Karpas-422 (cell line): Measurements from ENCODE around the gene KCNMB1. TPM values are rescaled to one million over a fixed set of nuclear protein-coding genes. Genes with fewer than 3 reads are reported as not detected.

ENCODE experiments used
- DNase-seq: peaks from one replicate; pipeline ENCODE4 v3.0.0-alpha.2; 2015
- H2AFZ ChIP-seq: fragments of 200-600 bp; sonication (generic); 2 replicates; pipeline ENCODE4 v1.6.1; 2014; ENCODE audit warnings: antibody characterized with exemption, low read length, mixed read lengths
- H3K27ac ChIP-seq: fragments of 200-600 bp; sonication (generic); 2 replicates; pipeline ENCODE4 v1.5.1; 2014; ENCODE audit warnings: mild to moderate bottlenecking, low read length, moderate library complexity
- H3K27me3 ChIP-seq: fragments of 200-600 bp; sonication (generic); 2 replicates; pipeline ENCODE4 v1.6.1; 2014; ENCODE audit warnings: low read length, mixed read lengths
- H3K36me3 ChIP-seq: fragments of 200-600 bp; sonication (generic); 2 replicates; pipeline ENCODE4 v1.6.1; 2014; ENCODE audit warnings: low read length, mixed read lengths; ENCODE audit not compliant: insufficient read depth
- H3K4me1 ChIP-seq: fragments of 200-600 bp; sonication (generic); 2 replicates; pipeline ENCODE4 v1.6.1; 2014; ENCODE audit warnings: mild to moderate bottlenecking, low read length, mixed read lengths
- H3K4me2 ChIP-seq: fragments of 200-600 bp; sonication (generic); 2 replicates; pipeline ENCODE4 v1.6.1; 2014; ENCODE audit warnings: low read length, low read depth, mild to moderate bottlenecking; ENCODE audit not compliant: poor library complexity, severe bottlenecking
- H3K4me3 ChIP-seq: fragments of 200-600 bp; sonication (generic); 2 replicates; pipeline ENCODE4 v1.5.1; 2014; ENCODE audit warnings: mild to moderate bottlenecking, antibody characterized with exemption, low read length, mixed read lengths
- H3K79me2 ChIP-seq: fragments of 200-600 bp; sonication (generic); 2 replicates; pipeline ENCODE4 v1.6.1; 2014; ENCODE audit warnings: mild to moderate bottlenecking, low read length, mixed read lengths
- H3K9ac ChIP-seq: fragments of 200-600 bp; sonication (generic); 2 replicates; pipeline ENCODE4 v1.6.0; 2014; ENCODE audit warnings: low read length
- H3K9me2 ChIP-seq: fragments of 200-600 bp; sonication (generic), shearing (Covaris generic); replicated peaks from 2 replicates; pipeline ENCODE4 v1.6.0; 2014; ENCODE audit warnings: mild to moderate bottlenecking, low read length, moderate library complexity; ENCODE audit not compliant: insufficient read depth
- H3K9me3 ChIP-seq: fragments of 300-700, 200-600 bp; sonication (generic); 2 replicates; pipeline ENCODE4 v1.6.1; 2014; ENCODE audit warnings: low read length, mixed read lengths
- H4K20me1 ChIP-seq: fragments of 200-600 bp; sonication (generic); 2 replicates; pipeline ENCODE4 v1.6.1; 2014; ENCODE audit warnings: mild to moderate bottlenecking, antibody characterized with exemption, low read length, low read depth; ENCODE audit not compliant: insufficient read depth
- total RNA-seq: library from RNA; depleted of rRNA; stranded (reverse); fragments of >200 nt; shearing (Covaris generic); gene quantifications from 2 replicates; pipeline ENCODE4 v1.2.3, GENCODE V29; 2014; ENCODE audit warnings: low replicate concordance; rRNA removed

The KCNMB1 gene
- not detected in 2 replicates for total RNA-seq

DNA sequence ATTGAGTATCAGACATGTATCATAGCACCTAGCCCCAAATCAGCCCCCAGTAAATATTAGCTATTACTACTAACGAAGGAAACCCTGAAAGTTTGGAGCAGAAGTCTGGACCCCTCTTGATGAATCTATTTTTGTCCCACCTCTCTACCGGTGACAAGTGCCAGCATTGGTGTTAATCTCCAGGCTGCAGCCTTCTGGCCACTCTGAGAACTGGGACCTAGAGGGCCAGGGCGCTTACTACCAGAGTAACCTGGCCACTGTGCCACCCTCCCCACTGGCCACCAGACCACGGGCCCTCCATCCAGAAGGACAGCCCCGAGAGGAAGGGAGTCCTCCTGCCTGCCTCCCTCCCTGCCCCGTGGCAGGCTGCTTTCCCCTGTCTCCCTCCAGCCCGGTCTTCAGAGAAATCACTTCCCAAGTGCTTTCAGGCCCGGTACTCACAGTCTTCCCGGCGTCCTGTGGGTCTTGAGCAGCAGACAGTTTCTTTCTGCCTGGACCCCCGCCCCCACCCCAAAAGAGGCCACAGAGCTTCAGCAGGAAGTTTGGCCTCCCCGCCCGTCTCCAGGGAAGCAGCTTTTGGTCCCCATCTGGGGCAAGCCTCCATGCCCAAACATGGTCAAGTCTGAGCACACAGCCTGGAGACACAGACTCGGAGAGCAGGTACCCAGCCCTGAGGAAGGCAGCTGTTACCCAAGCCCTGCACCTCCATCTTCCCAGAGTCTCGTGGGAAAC lies at the start of gene KCNMB1:
Gene KCNMB1 (minus strand): TSS at position 550 of the 732 bp plus-strand sequence. CDS start 3,920 bp downstream, outside the sequence.
- H3K4me1 ChIP-seq = peaks cover 13% of the 10 kb centered on the region
- H3K4me2 ChIP-seq = peak within 1 kb of the TSS; percentile 36
- no peaks in the 10 kb centered on the region for H3K36me3 ChIP-seq
- H3K4me3 ChIP-seq = no peak within 1 kb of the TSS
- DNase-seq = no peak
- H3K27ac ChIP-seq = no peak within 1 kb of the TSS
- no peak within 1 kb of the TSS; the same call in 1 of the 2 replicates for H2AFZ ChIP-seq
- no peaks in the 10 kb centered on the region for H3K79me2 ChIP-seq
- peak within 1 kb of the TSS; percentile 25; the same call in 1 of the 2 replicates for H3K9ac ChIP-seq
- no peaks in the 10 kb centered on the region for H3K9me2 ChIP-seq
- H4K20me1 ChIP-seq = no peaks in the 10 kb centered on the region
- no peaks in the 10 kb centered on the region for H3K9me3 ChIP-seq
- H3K27me3 ChIP-seq = no peaks in the 10 kb centered on the region

GRCh38 chr5:170438581-170438980 lies 49.4 kb upstream of the KCNMB1 start:
- Histone ChIP-seq H3K27ac (no peak overlapping the region), H2AFZ (no peak overlapping the region), H4K20me1 (no peaks in the 10 kb centered on the region), H3K9ac (0 out of 2 replicates have a peak overlapping the region, but pooled peaks have one; percentile 22), H3K4me2 (peak overlapping the region; percentile 6), H3K4me1 (peaks cover 63% of the 10 kb centered on the region), H3K27me3 (no peaks in the 10 kb centered on the region), H3K36me3 (no peaks in the 10 kb centered on the region), H3K79me2 (no peaks in the 10 kb centered on the region), H3K9me2 (no peaks in the 10 kb centered on the region), H3K4me3 (no peak overlapping the region), H3K9me3 (no peaks in the 10 kb centered on the region)
- no peak for DNase-seq

GRCh38 chr5:170437621-170438375 lies 48.6 kb upstream of the KCNMB1 start:
- no peak overlapping the region for H3K4me2 ChIP-seq
- no peaks in the 10 kb centered on the region for H4K20me1 ChIP-seq
- H3K79me2 ChIP-seq = no peaks in the 10 kb centered on the region
- H2AFZ ChIP-seq = no peak overlapping the region
- peaks cover 56% of the 10 kb centered on the region for H3K4me1 ChIP-seq
- no peaks in the 10 kb centered on the region for H3K27me3 ChIP-seq
- no peaks in the 10 kb centered on the region for H3K9me2 ChIP-seq
- H3K4me3 ChIP-seq = no peak overlapping the region
- no peak overlapping the region for H3K27ac ChIP-seq
- H3K36me3 ChIP-seq = no peaks in the 10 kb centered on the region
- DNase-seq = peak; percentile 37
- H3K9ac ChIP-seq = peak overlapping the region; percentile 2; the same call in 1 of the 2 replicates
- H3K9me3 ChIP-seq = no peaks in the 10 kb centered on the region

- peaks cover 56% of the 10 kb centered on the region for H3K4me1 ChIP-seq
- H3K79me2 ChIP-seq = no peaks in the 10 kb centered on the region
- H3K9me2 ChIP-seq = no peaks in the 10 kb centered on the region
- H3K9me3 ChIP-seq = no peaks in the 10 kb centered on the region
- H3K27ac ChIP-seq = peak overlapping the region; percentile 75
- H3K9ac ChIP-seq = peak overlapping the region; percentile 59
- H3K4me3 ChIP-seq = peak overlapping the region; percentile 39
- H4K20me1 ChIP-seq = no peaks in the 10 kb centered on the region
- no peaks in the 10 kb centered on the region for H3K36me3 ChIP-seq
- peak; percentile 62 for DNase-seq
- no peaks in the 10 kb centered on the region for H3K27me3 ChIP-seq
- H2AFZ ChIP-seq = peak overlapping the region; percentile 80; the same call in 1 of the 2 replicates
- peak overlapping the region; percentile 76 for H3K4me2 ChIP-seq
Observed at GRCh38 chr5:170436335-170436734, 47.2 kb upstream of the KCNMB1 start.

- peak overlapping the region; percentile 75 for H3K27ac ChIP-seq
- peak overlapping the region; percentile 80; the same call in 1 of the 2 replicates for H2AFZ ChIP-seq
- H3K36me3 ChIP-seq = no peaks in the 10 kb centered on the region
- H3K4me1 ChIP-seq = peaks cover 55% of the 10 kb centered on the region
- peak overlapping the region; percentile 76 for H3K4me2 ChIP-seq
- no peaks in the 10 kb centered on the region for H3K9me3 ChIP-seq
- H3K9ac ChIP-seq = peak overlapping the region; percentile 59
- H3K79me2 ChIP-seq = no peaks in the 10 kb centered on the region
- peak; percentile 93 for DNase-seq
- H3K27me3 ChIP-seq = no peaks in the 10 kb centered on the region
- 0 out of 2 replicates have a peak overlapping the region, but pooled peaks have one; percentile 6 for H3K4me3 ChIP-seq
- H3K9me2 ChIP-seq = no peaks in the 10 kb centered on the region
- no peaks in the 10 kb centered on the region for H4K20me1 ChIP-seq
Observed at GRCh38 chr5:170434966-170435605, 45.9 kb upstream of the KCNMB1 start.

DNA sequence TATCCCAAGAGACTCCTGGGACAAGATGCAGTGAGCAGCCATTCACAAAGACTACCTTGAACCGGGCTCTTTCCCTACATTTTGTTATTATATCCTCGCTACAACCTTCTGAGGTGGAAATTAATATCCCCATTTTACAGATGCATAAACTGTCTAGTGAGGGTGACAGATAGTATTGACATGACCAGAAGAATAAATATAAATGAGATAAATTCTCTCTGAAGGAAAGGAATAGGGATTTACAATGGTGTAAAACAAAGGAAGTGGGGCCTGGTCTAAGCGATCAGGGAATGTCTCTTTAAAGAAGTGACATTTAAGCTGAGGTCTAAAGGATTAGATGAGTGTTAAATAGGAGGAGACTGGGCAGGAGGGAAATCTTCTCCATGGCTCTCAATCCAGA lies 43.5 kb upstream of the KCNMB1 start:
- no peaks in the 10 kb centered on the region for H3K27me3 ChIP-seq
- H3K4me3 ChIP-seq = no peak overlapping the region
- no peaks in the 10 kb centered on the region for H3K9me2 ChIP-seq
- no peaks in the 10 kb centered on the region for H3K9me3 ChIP-seq
- H3K27ac ChIP-seq = no peak overlapping the region
- H3K4me1 ChIP-seq = peaks cover 39% of the 10 kb centered on the region
- H4K20me1 ChIP-seq = no peaks in the 10 kb centered on the region
- no peak overlapping the region for H2AFZ ChIP-seq
- H3K79me2 ChIP-seq = no peaks in the 10 kb centered on the region
- H3K9ac ChIP-seq = no peak overlapping the region
- H3K4me2 ChIP-seq = no peak overlapping the region
- DNase-seq = no peak
- no peaks in the 10 kb centered on the region for H3K36me3 ChIP-seq

DNA sequence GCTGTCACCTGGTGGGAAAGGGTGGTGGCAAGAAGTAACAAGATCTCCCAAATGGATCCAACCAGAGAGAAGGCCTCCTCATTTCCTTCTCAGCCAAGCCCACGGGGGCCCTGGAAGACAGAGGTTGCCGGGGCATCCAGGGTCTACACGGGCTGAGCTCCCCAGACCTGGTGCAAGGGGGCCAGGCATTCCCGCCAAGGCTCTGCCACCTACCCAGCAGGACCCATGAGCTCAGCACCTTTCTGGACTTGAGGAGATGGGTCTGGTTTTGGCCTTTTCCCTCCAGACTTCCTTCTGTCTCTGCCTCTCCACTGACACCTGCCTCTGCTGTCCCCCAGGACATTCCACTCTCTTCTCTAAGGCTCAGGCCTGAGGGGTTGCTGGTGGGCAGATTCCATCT lies 42.4 kb upstream of the KCNMB1 start:
- H3K9me3 ChIP-seq = no peaks in the 10 kb centered on the region
- no peaks in the 10 kb centered on the region for H4K20me1 ChIP-seq

More for the DNA sequence above, 42.4 kb upstream of the KCNMB1 start:
- H3K4me2 ChIP-seq = no peak overlapping the region
- DNase-seq = no peak
- H3K4me3 ChIP-seq = no peak overlapping the region
- H3K4me1 ChIP-seq = peaks cover 33% of the 10 kb centered on the region
- no peaks in the 10 kb centered on the region for H3K79me2 ChIP-seq
- H3K9me2 ChIP-seq = no peaks in the 10 kb centered on the region
- H3K36me3 ChIP-seq = no peaks in the 10 kb centered on the region
- no peak overlapping the region for H3K9ac ChIP-seq
- H3K27ac ChIP-seq = no peak overlapping the region
- no peak overlapping the region for H2AFZ ChIP-seq
- no peaks in the 10 kb centered on the region for H3K27me3 ChIP-seq
